SH-SY5Y (cell line): ENCODE results near the gene MND1.

Experiments
- GATA2 ChIP-seq: IDR thresholded peaks from 2 replicates; pipeline ENCODE4 v1.6.1; 2011; ENCODE audit warnings: mild to moderate bottlenecking, low read depth, low read length
- GATA3 ChIP-seq: IDR thresholded peaks from 2 replicates; pipeline ENCODE4 v1.6.1; 2011; ENCODE audit warnings: low read depth, mild to moderate bottlenecking, low read length, moderate library complexity

DNA sequence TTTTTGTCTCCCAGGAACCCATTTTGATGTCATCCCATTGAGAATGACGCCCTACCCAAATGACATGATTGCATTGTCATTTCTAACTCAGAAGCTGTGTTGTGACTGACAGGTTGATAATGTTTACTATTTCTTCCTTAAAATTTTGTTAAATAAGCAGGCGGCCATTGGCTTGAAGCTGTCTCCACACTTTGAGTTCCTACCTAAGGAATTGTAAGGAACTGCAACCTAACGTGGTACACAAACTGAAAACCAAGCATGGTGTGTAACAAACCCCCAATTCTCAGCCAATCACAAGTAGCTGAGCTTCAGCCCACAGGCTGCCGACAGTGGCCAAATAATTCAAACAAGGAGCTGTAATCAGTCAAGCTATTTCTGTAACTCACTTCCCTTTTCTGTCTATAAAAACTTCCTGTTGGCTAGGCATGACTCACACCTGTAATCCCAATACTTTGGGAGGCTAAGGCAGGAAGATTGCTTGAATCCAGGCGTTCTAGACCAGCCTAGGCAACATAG lies 2.9 kb upstream of the MND1 start:
- no peak for TF ChIP-seq GATA2
- no peak for TF ChIP-seq GATA3
